NK-92 (cell line): Measurements from ENCODE around the gene MCF2L.

Source experiments
- DNase-seq: peaks from one replicate; lab custom pipeline; 2025; ENCODE audit not compliant: unreplicated experiment; lab: John Stamatoyannopoulos, UW

Gene MCF2L

GRCh38 chr13:112980434-112980833 lies 11.4 kb downstream of the MCF2L start:
- DNase-seq: no peak

GRCh38 chr13:112981451-112981850 lies 12.4 kb downstream of the MCF2L start:
- no peak for DNase-seq

GRCh38 chr13:112982281-112983041 lies 13.4 kb downstream of the MCF2L start:
- no peak for DNase-seq

GRCh38 chr13:112983042-112983305 lies 14.0 kb downstream of the MCF2L start:
- DNase-seq: no peak

- no peak for DNase-seq
Measured at GRCh38 chr13:112983428-112984196, 14.6 kb downstream of the MCF2L start.

GRCh38 chr13:112984501-112984900 lies 15.5 kb downstream of the MCF2L start:
- no peak for DNase-seq

GRCh38 chr13:112984954-112985802 lies 16.2 kb downstream of the MCF2L start:
- DNase-seq: no peak

- DNase-seq: no peak
Measured at GRCh38 chr13:112985803-112986408, 16.9 kb downstream of the MCF2L start.

- DNase-seq: no peak
Measured at GRCh38 chr13:112986470-112986869, 17.5 kb downstream of the MCF2L start.

- no peak for DNase-seq
Measured at GRCh38 chr13:112986946-112987681, 18.1 kb downstream of the MCF2L start.

GRCh38 chr13:112987682-112988024 lies 18.6 kb downstream of the MCF2L start:
- DNase-seq: no peak

GRCh38 chr13:112990783-112991182 lies 21.8 kb downstream of the MCF2L start:
- DNase-seq: no peak

- no peak for DNase-seq
Measured at GRCh38 chr13:112991609-112992008, 22.6 kb downstream of the MCF2L start.

GRCh38 chr13:112992931-112993680 lies 24.1 kb downstream of the MCF2L start:
- DNase-seq: no peak

GRCh38 chr13:112994084-112994780 lies 25.2 kb downstream of the MCF2L start:
- no peak for DNase-seq

- no peak for DNase-seq
Measured at GRCh38 chr13:112994781-112995355, 25.9 kb downstream of the MCF2L start.

- DNase-seq: no peak
Measured at GRCh38 chr13:112995395-112996191, 26.6 kb downstream of the MCF2L start.

- no peak for DNase-seq
Measured at GRCh38 chr13:112996671-112997091, 27.7 kb downstream of the MCF2L start.
